ENCODE measurements around the gene HIVEP2. TPM values are rescaled to one million over a fixed set of nuclear protein-coding genes. Genes with fewer than 3 reads are reported as not detected.

The HIVEP2 gene
- total RNA-seq, 1 donor from 2014 or later: 11.8 TPM

GRCh38 chr6:142958343-142958742, 13.4 kb upstream of the HIVEP2 start:
- no peak for DNase-seq (ENCODE audit: low spot score, unreplicated experiment)
- no peak for TF ChIP-seq CTCF (IDR thresholded peaks at IDR 0.05; ENCODE audit: unreplicated experiment)
- Mint-ChIP-seq H3K36me3 (ENCODE audit: insufficient read depth) (peaks cover 2% of the 10 kb centered on the region), H3K9me3 (ENCODE audit: low read depth) (peaks cover 5% of the 10 kb centered on the region), H3K27me3 (no peaks in the 10 kb centered on the region), H3K4me3 (ENCODE audit: low read depth) (no peak overlapping the region), H3K27ac (no peak overlapping the region), H3K4me1 (ENCODE audit: low read depth) (peaks cover 5% of the 10 kb centered on the region)

- Mint-ChIP-seq H3K27ac (no peak overlapping the region), H3K36me3 (ENCODE audit: insufficient read depth) (peaks cover 2% of the 10 kb centered on the region), H3K4me3 (ENCODE audit: low read depth) (no peak overlapping the region), H3K27me3 (peaks cover 3% of the 10 kb centered on the region), H3K9me3 (ENCODE audit: low read depth) (peaks cover 5% of the 10 kb centered on the region), H3K4me1 (ENCODE audit: low read depth) (peaks cover 13% of the 10 kb centered on the region)
- no peak for TF ChIP-seq CTCF (IDR thresholded peaks at IDR 0.05; ENCODE audit: unreplicated experiment)
- DNase-seq (ENCODE audit: low spot score, unreplicated experiment): no peak
These were observed 11.8 kb upstream of the HIVEP2 start for GRCh38 chr6:142956726-142957125.

GRCh38 chr6:142954844-142955243, 9.9 kb upstream of the HIVEP2 start:
- Mint-ChIP-seq H3K9me3 (ENCODE audit: low read depth) (no peaks in the 10 kb centered on the region), H3K4me3 (ENCODE audit: low read depth) (no peak overlapping the region), H3K4me1 (ENCODE audit: low read depth) (peaks cover 13% of the 10 kb centered on the region), H3K27ac (no peak overlapping the region), H3K36me3 (ENCODE audit: insufficient read depth) (no peaks in the 10 kb centered on the region), H3K27me3 (peaks cover 6% of the 10 kb centered on the region)
- no peak for DNase-seq (ENCODE audit: low spot score, unreplicated experiment)
- no peak for TF ChIP-seq CTCF (IDR thresholded peaks at IDR 0.05; ENCODE audit: unreplicated experiment)

- H3K27me3 Mint-ChIP-seq: peaks cover 6% of the 10 kb centered on the region
- no peak overlapping the region for H3K27ac Mint-ChIP-seq
- DNase-seq (ENCODE audit: low spot score, unreplicated experiment): no peak
- H3K4me1 Mint-ChIP-seq (ENCODE audit: low read depth): peaks cover 15% of the 10 kb centered on the region
- no peaks in the 10 kb centered on the region for H3K9me3 Mint-ChIP-seq (ENCODE audit: low read depth)
- TF ChIP-seq CTCF (IDR thresholded peaks at IDR 0.05; ENCODE audit: unreplicated experiment): no peak
- H3K36me3 Mint-ChIP-seq (ENCODE audit: insufficient read depth): no peaks in the 10 kb centered on the region
- no peak overlapping the region for H3K4me3 Mint-ChIP-seq (ENCODE audit: low read depth)
These were observed 8.6 kb upstream of the HIVEP2 start for GRCh38 chr6:142953373-142954273.

GRCh38 chr6:142952614-142953013, 7.6 kb upstream of the HIVEP2 start:
- DNase-seq (ENCODE audit: low spot score, unreplicated experiment): no peak
- Mint-ChIP-seq H3K27me3 (peaks cover 6% of the 10 kb centered on the region), H3K4me1 (ENCODE audit: low read depth) (peaks cover 23% of the 10 kb centered on the region), H3K36me3 (ENCODE audit: insufficient read depth) (no peaks in the 10 kb centered on the region), H3K4me3 (ENCODE audit: low read depth) (no peak overlapping the region), H3K9me3 (ENCODE audit: low read depth) (no peaks in the 10 kb centered on the region), H3K27ac (no peak overlapping the region)
- no peak for TF ChIP-seq CTCF (IDR thresholded peaks at IDR 0.05; ENCODE audit: unreplicated experiment)

Measured in progenitor cell of endocrine pancreas (in vitro differentiated cells).